Kidney (tissue), 14 donors: ENCODE results near the gene MUS81. TPM values are rescaled to one million over a fixed set of nuclear protein-coding genes. Genes with fewer than 3 reads are reported as not detected.
"Not testable (repeated sequence)": the region's sequence is repeated elsewhere in the genome, so short reads cannot be mapped to it uniquely, and the experiment has no call there.

ENCODE experiments used
- DNase-seq, 5 donors: peaks; one replicate each; pipeline ENCODE4 v3.0.0-alpha.2; 2013 to 2020
- FAIRE-seq: peaks from 2 replicates; lab custom pipeline; 2012; peaks lifted over from hg19 to GRCh38; lab: Jason Lieb, UNC
- H3K27ac ChIP-seq, 2 donors: one replicate each; pipeline ENCODE4 v1.7.0; 2013; ENCODE audit warnings: low read depth in 2 of 2, low read length in 2 of 2, inconsistent platforms in 1 of 2
- H3K27me3 ChIP-seq: one replicate; pipeline ENCODE4 v1.7.1; 2013; ENCODE audit warnings: low read length, inconsistent platforms; ENCODE audit not compliant: control insufficient read depth, insufficient read depth
- H3K36me3 ChIP-seq, 3 donors: one replicate each; pipeline versions ENCODE4 v1.7.0 to v1.7.1; 2013; ENCODE audit warnings: low read length in 3 of 3, control low read depth in 1 of 3, inconsistent platforms in 1 of 3; ENCODE audit not compliant: insufficient read depth in 3 of 3, control insufficient read depth in 2 of 3
- H3K4me1 ChIP-seq, 3 donors: one replicate each; pipeline versions ENCODE4 v1.7.0 to v1.7.1; 2013; ENCODE audit warnings: low read length in 3 of 3, inconsistent platforms in 1 of 3, low read depth in 1 of 3; ENCODE audit not compliant: control insufficient read depth in 2 of 3, insufficient read depth in 2 of 3
- H3K4me3 ChIP-seq, 3 donors: one replicate each; pipeline versions ENCODE4 v1.7.0 to v1.8.1; 2013; ENCODE audit warnings: low read length in 3 of 3, control low read depth in 1 of 3, inconsistent platforms in 1 of 3
- H3K9ac ChIP-seq, 3 donors: one replicate each; pipeline versions ENCODE4 v1.7.0 to v1.7.1; 2013; ENCODE audit warnings: low read length in 3 of 3, control low read depth in 1 of 3, inconsistent platforms in 1 of 3
- H3K9me3 ChIP-seq, 3 donors: one replicate each; pipeline versions ENCODE4 v1.7.0 to v1.7.1; 2013; ENCODE audit warnings: low read length in 3 of 3, control low read depth in 1 of 3, inconsistent platforms in 1 of 3; ENCODE audit not compliant: control insufficient read depth in 2 of 3, insufficient read depth in 1 of 3
- intact Hi-C: fragments of 100-400 bp; cut with DNase I; formaldehyde crosslinking; loops from one replicate; pipeline ENCODE4 v1.11.1; 2022
- polyA plus RNA-seq: library from polyadenylated mRNA; stranded (reverse); fragments of 350-450 nt; fragmentation: Illumina TruSeq; extraction: RNeasy Lipid Tissue Mini Kit (QIAGEN cat#74804); gene quantifications from one replicate; pipeline ENCODE4 v1.2.3, GENCODE V29; 2014; ENCODE audit warnings: low read depth, low replicate concordance; ENCODE audit not compliant: insufficient read depth
- total RNA-seq: library from RNA; stranded (reverse); fragmentation: NEBNext Ultra II Directional; extraction: Animal tissue kit (Norgen Biotek cat#: 25700); gene quantifications from one replicate; pipeline ENCODE4 v1.2.1, GENCODE V29; 2021
- TF ChIP-seq, protein P1 (sequence below): IDR thresholded peaks from 3 replicates; pipeline ENCODE4 v1.5.1; 2012; ENCODE audit warnings: mild to moderate bottlenecking, moderate library complexity, borderline replicate concordance; ENCODE audit not compliant: insufficient read depth; ENCODE audit errors: extremely low read depth
- donor health status: control.
- donor health status: control.
- donor health status: control.
- donor health status: control.
- donor health status: control.
- donor health status: DM: yes; HTN: yes; CAD: no.
- donor health status: Normal renal cell carcinoma (clear cell type).

The MUS81 gene
- total and polyA plus RNA-seq, 2 donors from 2014 or later, result 31.2 to 54.9 TPM

DNA sequence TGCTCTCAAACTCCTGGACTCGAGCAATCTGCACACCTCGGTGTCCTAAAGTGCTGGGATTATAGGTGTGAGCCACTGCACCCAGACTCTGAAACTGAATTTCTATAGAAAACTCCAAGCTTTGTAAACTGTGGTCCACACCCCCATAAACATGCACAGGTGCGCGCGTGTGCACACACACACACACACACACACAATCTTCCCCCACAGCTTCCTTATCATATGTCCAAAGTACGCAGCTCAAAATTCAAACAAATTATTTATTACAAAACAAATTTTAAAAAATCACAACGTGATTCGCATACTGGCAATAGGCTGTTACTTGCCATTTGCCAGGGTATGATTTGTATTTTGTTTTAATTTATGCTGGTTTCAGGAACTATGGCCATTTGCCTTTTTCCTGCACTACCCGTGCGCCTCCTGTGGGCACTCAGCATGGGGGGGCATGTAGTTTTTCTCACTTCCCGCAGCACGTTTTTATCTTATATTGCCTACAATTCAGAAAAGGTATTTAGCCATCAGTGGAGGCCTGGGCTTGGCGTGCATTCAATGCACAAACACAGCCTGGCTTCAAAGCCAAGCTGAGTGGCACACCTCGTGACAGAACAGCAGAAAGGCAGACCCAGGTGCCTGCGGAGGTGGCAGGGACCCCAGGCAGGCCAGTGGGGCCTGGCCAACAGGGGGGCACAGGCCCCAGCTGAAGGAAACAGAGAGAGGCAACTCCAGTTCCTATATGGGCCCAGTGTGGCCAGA is 37.3 kb upstream of the MUS81 start:
- DNase-seq (no peak), FAIRE-seq (no peak)
- intact Hi-C loops, result no loop called here
- TF ChIP-seq, protein P1, sequence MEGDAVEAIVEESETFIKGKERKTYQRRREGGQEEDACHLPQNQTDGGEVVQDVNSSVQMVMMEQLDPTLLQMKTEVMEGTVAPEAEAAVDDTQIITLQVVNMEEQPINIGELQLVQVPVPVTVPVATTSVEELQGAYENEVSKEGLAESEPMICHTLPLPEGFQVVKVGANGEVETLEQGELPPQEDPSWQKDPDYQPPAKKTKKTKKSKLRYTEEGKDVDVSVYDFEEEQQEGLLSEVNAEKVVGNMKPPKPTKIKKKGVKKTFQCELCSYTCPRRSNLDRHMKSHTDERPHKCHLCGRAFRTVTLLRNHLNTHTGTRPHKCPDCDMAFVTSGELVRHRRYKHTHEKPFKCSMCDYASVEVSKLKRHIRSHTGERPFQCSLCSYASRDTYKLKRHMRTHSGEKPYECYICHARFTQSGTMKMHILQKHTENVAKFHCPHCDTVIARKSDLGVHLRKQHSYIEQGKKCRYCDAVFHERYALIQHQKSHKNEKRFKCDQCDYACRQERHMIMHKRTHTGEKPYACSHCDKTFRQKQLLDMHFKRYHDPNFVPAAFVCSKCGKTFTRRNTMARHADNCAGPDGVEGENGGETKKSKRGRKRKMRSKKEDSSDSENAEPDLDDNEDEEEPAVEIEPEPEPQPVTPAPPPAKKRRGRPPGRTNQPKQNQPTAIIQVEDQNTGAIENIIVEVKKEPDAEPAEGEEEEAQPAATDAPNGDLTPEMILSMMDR, result no peak
- H3K9me3 ChIP-seq, result no peaks in the 10 kb centered on the region
- H3K27ac ChIP-seq, result no peak overlapping the region
- H3K9ac ChIP-seq, result no peak overlapping the region
- no peaks in the 10 kb centered on the region for H3K36me3 ChIP-seq
- H3K4me1 ChIP-seq, result peaks cover 0 to 8% (median 8%) of the 10 kb centered on the region in 3 donors
- no peaks in the 10 kb centered on the region for H3K27me3 ChIP-seq
- H3K4me3 ChIP-seq, result no peak overlapping the region

- TF ChIP-seq, protein P1, result no peak
- H3K9ac ChIP-seq, result no peak overlapping the region
- no peaks in the 10 kb centered on the region for H3K27me3 ChIP-seq
- no peaks in the 10 kb centered on the region for H3K36me3 ChIP-seq
- H3K4me3 ChIP-seq, result no peak overlapping the region
- no peaks in the 10 kb centered on the region for H3K4me1 ChIP-seq
- DNase-seq, result no peak
- H3K9me3 ChIP-seq, result no peaks in the 10 kb centered on the region
- intact Hi-C loops, result no loop called here
- FAIRE-seq, result no peak
- no peak overlapping the region for H3K27ac ChIP-seq
Observed at GRCh38 chr11:65826984-65827735, 33.1 kb upstream of the MUS81 start.

DNA sequence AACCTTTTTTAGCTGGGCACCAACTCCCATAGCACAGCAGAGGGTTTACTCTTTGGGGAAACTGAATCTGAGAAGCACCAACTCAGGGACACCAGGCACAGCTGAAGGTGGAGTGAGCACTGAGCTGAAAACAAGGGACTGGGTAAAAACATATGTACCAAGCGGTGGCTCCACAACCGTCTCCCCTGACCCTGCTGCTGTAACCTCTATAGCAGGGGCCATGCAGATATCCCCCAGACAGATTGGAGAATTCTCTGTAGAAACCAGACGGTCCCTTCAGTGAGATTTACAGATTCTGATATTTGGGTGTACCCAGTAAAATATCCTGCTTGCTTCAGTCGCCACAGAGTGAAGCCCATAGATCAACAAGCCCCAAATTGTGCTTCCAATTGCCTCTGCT is 30.8 kb upstream of the MUS81 start:
- no peaks in the 10 kb centered on the region for H3K36me3 ChIP-seq

DNA sequence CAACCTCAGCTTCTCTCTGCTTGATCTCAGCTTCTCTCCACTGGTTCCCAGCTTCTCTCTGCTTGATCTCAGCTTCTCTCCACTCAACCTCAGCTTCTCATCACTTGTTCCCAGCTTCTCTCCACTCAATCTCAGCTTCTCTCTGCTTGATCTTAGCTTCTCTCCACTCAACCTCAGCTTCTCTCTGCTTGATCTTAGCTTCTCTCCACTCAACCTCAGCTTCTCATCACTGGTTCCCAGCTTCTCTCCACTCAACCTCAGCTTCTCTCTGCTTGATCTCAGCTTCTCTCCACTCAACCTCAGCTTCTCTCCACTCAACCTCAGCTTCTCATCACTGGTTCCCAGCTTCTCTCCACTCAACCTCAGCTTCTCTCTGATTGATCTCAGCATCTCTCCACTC is 28.0 kb upstream of the MUS81 start:
- not testable (repeated sequence) for DNase-seq, H3K27me3 ChIP-seq, H3K9ac ChIP-seq, H3K27ac ChIP-seq, H3K9me3 ChIP-seq, FAIRE-seq, H3K4me3 ChIP-seq, H3K36me3 ChIP-seq
- intact Hi-C loops, result loop anchor here (10.0 kb wide), 1 partner anchor 127 kb away; no protein-coding TSS in a partner anchor
- H3K4me1 ChIP-seq, result peaks cover 5 to 13% (median 6%) of the 10 kb centered on the region in 3 donors

More for the DNA sequence above, 30.8 kb upstream of the MUS81 start:
- intact Hi-C loops, result no loop called here
- Histone ChIP-seq H3K27ac (no peak overlapping the region), H3K4me3 (no peak overlapping the region), H3K9me3 (no peaks in the 10 kb centered on the region), H3K9ac (no peak overlapping the region), H3K27me3 (no peaks in the 10 kb centered on the region), H3K4me1 (peaks cover 4 to 11% (median 6%) of the 10 kb centered on the region in 3 donors)
- no peak for DNase-seq
- TF ChIP-seq, protein P1, result no peak
- no peak for FAIRE-seq
